Liver (tissue), 9 donors: Measurements from ENCODE around the gene ERP27. TPM values are rescaled to one million over a fixed set of nuclear protein-coding genes. Genes with fewer than 3 reads are reported as not detected.

Source experiments
- DNase-seq: peaks from one replicate; pipeline ENCODE4 v3.0.0-alpha.2; 2017; ENCODE audit warnings: low spot score
- H3K27ac ChIP-seq, 2 donors: one replicate each; pipeline ENCODE4 v1.7.0; 2013; ENCODE audit warnings: inconsistent platforms in 2 of 2, low read length in 2 of 2, control low read depth in 1 of 2, low read depth in 1 of 2, mild to moderate bottlenecking in 1 of 2
- H3K27me3 ChIP-seq, 4 donors: one replicate each; pipeline versions ENCODE4 v1.6.1 to v1.7.0; 2013; ENCODE audit warnings: low read length in 3 of 4, inconsistent platforms in 1 of 4, mild to moderate bottlenecking in 1 of 4, moderate library complexity in 1 of 4; ENCODE audit not compliant: control insufficient read depth in 4 of 4, insufficient read depth in 4 of 4
- H3K36me3 ChIP-seq, 4 donors: one replicate each; pipeline versions ENCODE4 v1.6.1 to v1.7.0; 2013; ENCODE audit warnings: low read length in 3 of 4, mild to moderate bottlenecking in 3 of 4, low read depth in 1 of 4, moderate library complexity in 1 of 4; ENCODE audit not compliant: control insufficient read depth in 4 of 4, insufficient read depth in 3 of 4
- H3K4me1 ChIP-seq, 4 donors: one replicate each; pipeline versions ENCODE4 v1.6.1 to v1.7.0; 2013; ENCODE audit warnings: low read length in 3 of 4, mild to moderate bottlenecking in 3 of 4, moderate library complexity in 1 of 4; ENCODE audit not compliant: control insufficient read depth in 4 of 4, insufficient read depth in 4 of 4
- H3K4me3 ChIP-seq, 3 donors: one replicate each; pipeline versions ENCODE4 v1.6.1 to v1.7.0; 2013; ENCODE audit warnings: low read length in 3 of 3, control low read depth in 1 of 3, low read depth in 1 of 3, mild to moderate bottlenecking in 1 of 3
- H3K9ac ChIP-seq, 2 donors: one replicate each; pipeline ENCODE4 v1.7.0; 2013; ENCODE audit warnings: low read length in 2 of 2, mild to moderate bottlenecking in 2 of 2, moderate library complexity in 2 of 2, control low read depth in 1 of 2, low read depth in 1 of 2
- H3K9me3 ChIP-seq, 4 donors: one replicate each; pipeline versions ENCODE4 v1.6.1 to v1.7.0; 2013; ENCODE audit warnings: low read length in 3 of 4; ENCODE audit not compliant: control insufficient read depth in 4 of 4
- ATF3 ChIP-seq: IDR thresholded peaks from 2 replicates; pipeline ENCODE4 v1.6.1; 2016; ENCODE audit warnings: antibody characterized with exemption
- CTCF ChIP-seq: fragments of 150-350 bp; IDR thresholded peaks from 2 replicates; pipeline ENCODE4 v1.5.1; 2017; ENCODE audit warnings: improper control_type of control experiment, low read depth, low read length; ENCODE audit not compliant: missing input control
- EGR1 ChIP-seq, 2 donors: IDR thresholded peaks; 2 replicates each; pipeline ENCODE4 v1.6.1; 2016 to 2018; ENCODE audit warnings: antibody characterized with exemption in 2 of 2, low read depth in 2 of 2
- FOXA1 ChIP-seq: IDR thresholded peaks from 2 replicates; pipeline ENCODE4 v1.6.1; 2016; ENCODE audit warnings: antibody characterized with exemption
- FOXA2 ChIP-seq: IDR thresholded peaks from 2 replicates; pipeline ENCODE4 v1.6.1; 2016; ENCODE audit warnings: antibody characterized with exemption
- GABPA ChIP-seq, 2 donors: IDR thresholded peaks in 1 of 2; conservative IDR thresholded peaks in 1 of 2; 2 replicates each; pipeline ENCODE4 v1.6.1; 2016; ENCODE audit warnings: antibody characterized with exemption in 2 of 2, mild to moderate bottlenecking in 1 of 2, moderate library complexity in 1 of 2
- HNF4A ChIP-seq, 2 donors: conservative IDR thresholded peaks; 2 replicates each; pipeline ENCODE4 v1.6.1; 2016; ENCODE audit warnings: antibody characterized with exemption in 2 of 2, mild to moderate bottlenecking in 2 of 2
- JUND ChIP-seq, 2 donors: IDR thresholded peaks; 2 replicates each; pipeline ENCODE4 v1.6.1; 2016; ENCODE audit warnings: antibody characterized with exemption in 2 of 2
- MAX ChIP-seq: IDR thresholded peaks from 2 replicates; pipeline ENCODE4 v1.6.1; 2016; ENCODE audit warnings: antibody characterized with exemption
- NR2F2 ChIP-seq: IDR thresholded peaks from 2 replicates; pipeline ENCODE4 v1.6.1; 2016; ENCODE audit warnings: antibody characterized with exemption
- RAD21 ChIP-seq, 2 donors: IDR thresholded peaks; 2 replicates each; pipeline ENCODE4 v1.6.1; 2016; ENCODE audit warnings: antibody characterized with exemption in 2 of 2, mild to moderate bottlenecking in 2 of 2
- REST ChIP-seq: IDR thresholded peaks from 2 replicates; pipeline ENCODE4 v1.6.1; 2016; ENCODE audit warnings: antibody characterized with exemption, mild to moderate bottlenecking
- RXRA ChIP-seq, 2 donors: IDR thresholded peaks; 2 replicates each; pipeline ENCODE4 v1.6.1; 2017 to 2018; ENCODE audit warnings: antibody characterized with exemption in 2 of 2, mild to moderate bottlenecking in 1 of 2
- TAF1 ChIP-seq: conservative IDR thresholded peaks from 2 replicates; pipeline ENCODE4 v1.6.1; 2016; ENCODE audit warnings: antibody characterized with exemption, mild to moderate bottlenecking
- YY1 ChIP-seq: IDR thresholded peaks from 2 replicates; pipeline ENCODE4 v1.6.1; 2016; ENCODE audit warnings: antibody characterized with exemption, mild to moderate bottlenecking
- WGBS: extraction: QIAGEN DNeasy Blood & Tissue Kit; methylation state at CpG from one replicate; pipeline ENCODE4 v1.1.7; 2013; 5-methylcytosine and 5-hydroxymethylcytosine counted together
- polyA plus RNA-seq, 2 donors: library from polyadenylated mRNA; stranded (reverse) in 1 of 2; unstranded in 1 of 2; fragments of 200-250 nt in 1 of 2; fragments of >200 nt in 1 of 2; fragmentation: Nextera tagmentation in 1 of 2; extraction: Ambion mirVana in 1 of 2; gene quantifications; one replicate each; pipeline versions ENCODE4 v1.2.1 to v1.2.3, GENCODE V29; 2013 to 2015
- total RNA-seq, 2 donors: library from RNA; depleted of rRNA; stranded (reverse); fragments of >200 nt; gene quantifications; one replicate each; pipeline ENCODE4 v1.2.3, GENCODE V29; 2014
- donor health status: healthy.
- donor health status: healthy.
- donor health status: healthy.
- donor health status: healthy.
- donor health status: healthy.

Gene ERP27
- total and polyA plus RNA-seq, 4 donors, result 0.14 to 5.8 (median 0.51) TPM

- no peak for DNase-seq
- TF ChIP-seq JUND (IDR thresholded peaks at IDR 0.05), result no peak
- no peak for TF ChIP-seq REST
- no peak for TF ChIP-seq HNF4A (conservative IDR thresholded peaks at IDR 0.05)
- H3K9me3 ChIP-seq, result no peaks in the 10 kb centered on the region
- no peaks in the 10 kb centered on the region for H3K4me1 ChIP-seq
- H3K27ac ChIP-seq, result peak overlapping the region; percentile 23 to 40
- H3K27me3 ChIP-seq, result no peaks in the 10 kb centered on the region
- no peak overlapping the region for H3K9ac ChIP-seq
- 73% methylated on average over 5 of the region's 5 CpGs for WGBS
- H3K4me3 ChIP-seq, result no peak overlapping the region
- no peaks in the 10 kb centered on the region for H3K36me3 ChIP-seq
Observed at GRCh38 chr12:14893506-14894250, 44.7 kb downstream of the ERP27 start.

GRCh38 chr12:14892726-14893505 lies 45.4 kb downstream of the ERP27 start:
- Histone ChIP-seq H3K36me3 (no peaks in the 10 kb centered on the region), H3K9me3 (no peaks in the 10 kb centered on the region), H3K9ac (no peak overlapping the region), H3K27me3 (no peaks in the 10 kb centered on the region), H3K4me3 (no peak overlapping the region), H3K27ac (peak overlapping the region; percentile 23 to 40), H3K4me1 (no peaks in the 10 kb centered on the region)
- no peak for DNase-seq
- WGBS, result 70% methylated on average over 7 of the region's 7 CpGs
- TF ChIP-seq NR2F2 (no peak), RAD21 (IDR thresholded peaks at IDR 0.05) (peak; percentile 44 to 54), CTCF (peak; percentile 12)

GRCh38 chr12:14890701-14891100 lies 47.6 kb downstream of the ERP27 start:
- Histone ChIP-seq H3K27me3 (no peaks in the 10 kb centered on the region), H3K4me3 (no peak overlapping the region), H3K4me1 (no peaks in the 10 kb centered on the region), H3K27ac (no peak overlapping the region), H3K9me3 (no peaks in the 10 kb centered on the region), H3K9ac (no peak overlapping the region), H3K36me3 (no peaks in the 10 kb centered on the region)
- no peak for DNase-seq
- WGBS, result 86% methylated on average over 5 of the region's 5 CpGs
- TF ChIP-seq RXRA (IDR thresholded peaks at IDR 0.05) (no peak), GABPA (IDR thresholded peaks at IDR 0.05 in 1 of 2, conservative IDR thresholded peaks at IDR 0.05 in 1 of 2) (no peak), ATF3 (no peak), HNF4A (conservative IDR thresholded peaks at IDR 0.05) (no peak), MAX (no peak), FOXA1 (no peak), EGR1 (IDR thresholded peaks at IDR 0.05; ENCODE audit: low read depth in 2 of 2) (no peak), YY1 (no peak), NR2F2 (no peak), FOXA2 (no peak), TAF1 (no peak)
